ENCODE measurements around the gene JAKMIP2. TPM values are rescaled to one million over a fixed set of nuclear protein-coding genes. Genes with fewer than 3 reads are reported as not detected.

JAKMIP2 gene
- total RNA-seq, 4 donors from 2014 or later = 2.1 TPM; not detected in 2

DNA sequence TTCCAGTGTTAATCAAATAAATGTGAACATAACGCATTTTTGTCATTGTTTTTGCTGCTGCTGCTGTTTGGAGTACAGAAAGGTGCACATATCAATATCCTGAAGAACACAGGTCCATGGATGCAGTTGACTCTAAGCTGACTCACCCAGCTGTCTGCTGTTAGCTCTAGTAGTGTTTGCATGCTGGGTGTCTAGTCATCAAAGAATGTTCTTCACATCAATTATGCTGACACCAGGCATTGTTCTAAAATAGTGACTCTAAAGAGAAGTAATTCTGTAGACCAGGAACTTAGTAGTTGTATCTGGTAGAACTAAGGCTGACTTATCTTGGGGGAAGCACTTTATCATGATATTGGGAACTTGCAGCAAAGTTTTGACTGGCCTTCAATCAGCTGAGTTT, 217.0 kb downstream of the JAKMIP2 start:
- Histone ChIP-seq H3K4me1 (no peaks in the 10 kb centered on the region), H3K4me3 (no peak overlapping the region), H3K27me3 (no peaks in the 10 kb centered on the region), H3K36me3 (no peaks in the 10 kb centered on the region), H3K27ac (no peak overlapping the region), H3K9me3 (no peaks in the 10 kb centered on the region)
- DNase-seq = no peak
- no peak for TF ChIP-seq POLR2A (IDR thresholded peaks at IDR 0.05)
- TF ChIP-seq, protein P1, sequence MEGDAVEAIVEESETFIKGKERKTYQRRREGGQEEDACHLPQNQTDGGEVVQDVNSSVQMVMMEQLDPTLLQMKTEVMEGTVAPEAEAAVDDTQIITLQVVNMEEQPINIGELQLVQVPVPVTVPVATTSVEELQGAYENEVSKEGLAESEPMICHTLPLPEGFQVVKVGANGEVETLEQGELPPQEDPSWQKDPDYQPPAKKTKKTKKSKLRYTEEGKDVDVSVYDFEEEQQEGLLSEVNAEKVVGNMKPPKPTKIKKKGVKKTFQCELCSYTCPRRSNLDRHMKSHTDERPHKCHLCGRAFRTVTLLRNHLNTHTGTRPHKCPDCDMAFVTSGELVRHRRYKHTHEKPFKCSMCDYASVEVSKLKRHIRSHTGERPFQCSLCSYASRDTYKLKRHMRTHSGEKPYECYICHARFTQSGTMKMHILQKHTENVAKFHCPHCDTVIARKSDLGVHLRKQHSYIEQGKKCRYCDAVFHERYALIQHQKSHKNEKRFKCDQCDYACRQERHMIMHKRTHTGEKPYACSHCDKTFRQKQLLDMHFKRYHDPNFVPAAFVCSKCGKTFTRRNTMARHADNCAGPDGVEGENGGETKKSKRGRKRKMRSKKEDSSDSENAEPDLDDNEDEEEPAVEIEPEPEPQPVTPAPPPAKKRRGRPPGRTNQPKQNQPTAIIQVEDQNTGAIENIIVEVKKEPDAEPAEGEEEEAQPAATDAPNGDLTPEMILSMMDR (IDR thresholded peaks at IDR 0.05) = no peak

DNA sequence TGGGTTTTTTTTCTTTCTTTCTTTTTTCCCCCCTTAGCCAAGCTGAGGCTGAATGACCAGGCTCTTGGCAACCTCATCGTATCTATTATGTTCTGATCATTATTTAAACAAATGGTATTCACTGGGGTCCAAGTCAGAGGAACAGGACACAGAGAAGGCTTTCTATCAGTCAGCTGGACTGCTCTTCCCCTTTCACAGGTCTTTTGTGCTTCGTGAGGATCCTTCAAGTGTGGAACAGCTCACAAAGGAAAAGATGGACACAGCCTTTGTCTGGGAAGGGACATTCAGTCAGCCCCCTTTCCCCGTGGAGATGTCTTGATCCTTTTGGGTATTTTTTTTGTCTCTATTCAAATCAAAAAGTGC, 218.4 kb downstream of the JAKMIP2 start:
- DNase-seq = no peak
- no peak overlapping the region for H3K4me3 ChIP-seq
- TF ChIP-seq, protein P1 (IDR thresholded peaks at IDR 0.05) = no peak
- no peak for TF ChIP-seq POLR2A (IDR thresholded peaks at IDR 0.05)
- no peak overlapping the region for H3K27ac ChIP-seq
- H3K36me3 ChIP-seq = no peaks in the 10 kb centered on the region
- no peaks in the 10 kb centered on the region for H3K9me3 ChIP-seq
- no peaks in the 10 kb centered on the region for H3K27me3 ChIP-seq
- H3K4me1 ChIP-seq = no peaks in the 10 kb centered on the region

DNA sequence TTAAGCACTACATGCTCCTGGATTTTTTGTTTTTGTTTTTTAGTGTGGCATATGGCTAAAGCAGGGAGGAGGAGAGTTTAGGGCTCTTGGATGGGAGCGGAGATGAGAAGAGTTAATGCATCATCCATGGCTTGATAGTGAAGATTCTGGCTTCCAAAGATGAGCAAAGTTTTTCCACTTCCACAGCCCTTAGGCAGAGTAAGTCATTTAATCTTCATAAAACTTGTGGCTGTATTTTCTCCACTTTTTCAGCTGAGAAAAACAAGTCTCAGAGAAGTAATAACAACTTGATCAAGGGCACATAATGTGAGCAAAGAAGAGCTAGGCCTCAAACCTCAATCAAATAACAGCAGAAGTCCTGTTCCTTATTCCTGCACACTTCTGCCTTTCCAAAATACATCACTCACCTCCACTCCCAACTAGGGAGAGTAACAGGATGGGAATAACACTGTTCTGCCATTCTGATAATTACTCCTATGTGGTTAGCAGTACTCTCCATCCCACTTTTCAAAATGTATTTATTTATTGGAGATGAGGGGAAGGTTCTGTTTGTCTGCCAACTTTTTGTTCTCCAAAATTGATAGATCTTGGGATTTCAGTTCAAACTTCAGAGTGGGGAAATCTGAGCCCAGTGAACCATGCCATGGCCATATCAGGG, 218.9 kb downstream of the JAKMIP2 start:
- Histone ChIP-seq H3K36me3 (no peaks in the 10 kb centered on the region), H3K9me3 (no peaks in the 10 kb centered on the region), H3K4me1 (peaks cover 0 to 2% (median 0%) of the 10 kb centered on the region in 4 donors), H3K4me3 (no peak overlapping the region), H3K27ac (no peak overlapping the region), H3K27me3 (no peaks in the 10 kb centered on the region)
- TF ChIP-seq, protein P1 (IDR thresholded peaks at IDR 0.05) = no peak
- no peak for TF ChIP-seq POLR2A (IDR thresholded peaks at IDR 0.05)
- no peak for DNase-seq

DNA sequence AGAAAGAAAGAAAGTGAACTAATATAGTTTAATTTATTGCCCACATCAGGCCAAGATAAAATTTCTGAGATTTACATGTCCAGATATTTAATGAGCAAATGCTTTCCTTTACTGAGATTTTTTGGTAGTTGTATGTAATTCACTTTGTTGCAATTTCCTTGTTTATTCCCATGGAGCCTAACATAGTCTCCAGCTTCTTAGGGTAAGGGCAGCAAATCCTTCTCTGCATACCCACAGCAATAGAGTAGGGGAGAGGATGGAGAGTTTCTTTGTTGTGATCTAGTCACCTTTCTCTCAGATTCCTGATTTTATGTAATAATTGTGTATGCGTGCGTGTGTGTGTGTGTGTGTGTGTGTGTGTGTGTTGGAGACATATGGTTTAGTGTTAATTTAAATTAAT, 221.1 kb downstream of the JAKMIP2 start:
- Histone ChIP-seq H3K36me3 (no peaks in the 10 kb centered on the region), H3K4me3 (no peak overlapping the region), H3K27ac (no peak overlapping the region), H3K4me1 (peaks cover 0 to 4% (median 0%) of the 10 kb centered on the region in 4 donors), H3K27me3 (no peaks in the 10 kb centered on the region), H3K9me3 (no peaks in the 10 kb centered on the region)
- no peak for DNase-seq
- TF ChIP-seq, protein P1 (IDR thresholded peaks at IDR 0.05) = no peak
- no peak for TF ChIP-seq POLR2A (IDR thresholded peaks at IDR 0.05)

GRCh38 chr5:147560718-147561331, 221.7 kb downstream of the JAKMIP2 start:
- DNase-seq = no peak
- TF ChIP-seq POLR2A (IDR thresholded peaks at IDR 0.05) = no peak
- TF ChIP-seq, protein P1 (IDR thresholded peaks at IDR 0.05) = no peak
- H3K4me3 ChIP-seq = no peak overlapping the region

More at GRCh38 chr5:147560718-147561331, 221.7 kb downstream of the JAKMIP2 start:
- Histone ChIP-seq H3K36me3 (no peaks in the 10 kb centered on the region), H3K27ac (no peak overlapping the region), H3K9me3 (no peaks in the 10 kb centered on the region), H3K4me1 (peaks cover 0 to 4% (median 0%) of the 10 kb centered on the region in 4 donors), H3K27me3 (no peaks in the 10 kb centered on the region)

Measured in Peyer's patch (tissue), 4 donors.